Osteocyte (in vitro differentiated cells): ENCODE results near the gene UTF1. TPM values are rescaled to one million over a fixed set of nuclear protein-coding genes. Genes with fewer than 3 reads are reported as not detected.

Source experiments
- DNase-seq: peaks from one replicate; pipeline ENCODE4 v3.0.0; 2021; ENCODE audit warnings: mixed read lengths; ENCODE audit not compliant: unreplicated experiment; ENCODE audit errors: extremely low spot score
- H3K27ac Mint-ChIP-seq: one replicate; pipeline ENCODE4 v1.8.0; 2021; ENCODE audit warnings: mild to moderate bottlenecking, mixed read lengths; ENCODE audit not compliant: unreplicated experiment
- H3K27me3 Mint-ChIP-seq: one replicate; pipeline ENCODE4 v1.8.0; 2021; ENCODE audit warnings: mixed read lengths; ENCODE audit not compliant: unreplicated experiment
- H3K36me3 Mint-ChIP-seq: one replicate; pipeline ENCODE4 v1.8.0; 2021; ENCODE audit warnings: mixed read lengths; ENCODE audit not compliant: unreplicated experiment
- H3K4me1 Mint-ChIP-seq: one replicate; pipeline ENCODE4 v1.8.0; 2021; ENCODE audit warnings: mixed read lengths; ENCODE audit not compliant: unreplicated experiment
- H3K4me3 Mint-ChIP-seq: one replicate; pipeline ENCODE4 v1.8.0; 2021; ENCODE audit warnings: mild to moderate bottlenecking, moderate library complexity, mixed read lengths; ENCODE audit not compliant: unreplicated experiment
- H3K9me3 Mint-ChIP-seq: one replicate; pipeline ENCODE4 v1.8.0; 2021; ENCODE audit warnings: mixed read lengths; ENCODE audit not compliant: unreplicated experiment
- total RNA-seq: library from RNA; stranded (reverse); gene quantifications from 2 replicates; pipeline ENCODE4 v1.2.1, GENCODE V29; 2021
- TF ChIP-seq, protein P1 (sequence below): fragments of 200-600 bp; sonication (generic); IDR thresholded peaks from 2 replicates; pipeline ENCODE4 v1.5.0; 2021; ENCODE audit warnings: antibody characterized with exemption, mild to moderate bottlenecking, moderate library complexity

UTF1 gene
- total RNA-seq, 1 donor from 2014 or later: not detected

DNA sequence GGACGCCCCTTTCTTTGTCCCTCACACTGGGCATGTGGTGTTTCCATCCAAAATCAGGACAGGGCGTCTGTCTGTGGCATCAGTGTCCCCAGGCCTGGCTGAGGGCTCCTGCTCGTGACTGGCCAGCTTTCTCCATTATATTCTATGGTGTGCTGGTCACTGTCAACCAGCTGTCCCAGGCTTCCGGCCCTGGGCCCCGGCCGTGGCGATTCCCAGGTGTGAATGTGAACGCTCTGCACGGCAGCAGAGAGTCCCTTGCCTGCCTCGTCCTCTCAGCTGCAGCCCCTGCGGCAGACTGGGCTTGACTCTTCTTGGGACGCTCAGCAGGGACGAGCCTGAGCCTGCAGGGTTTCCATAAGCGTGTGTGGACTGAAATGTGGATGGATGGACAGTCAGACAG lies 5.9 kb upstream of the UTF1 start:
- H3K36me3 Mint-ChIP-seq: no peaks in the 10 kb centered on the region
- H3K4me1 Mint-ChIP-seq: peaks cover 4% of the 10 kb centered on the region
- no peak for DNase-seq
- no peaks in the 10 kb centered on the region for H3K9me3 Mint-ChIP-seq
- no peak overlapping the region for H3K4me3 Mint-ChIP-seq
- peaks cover 28% of the 10 kb centered on the region for H3K27me3 Mint-ChIP-seq
- TF ChIP-seq, protein P1, sequence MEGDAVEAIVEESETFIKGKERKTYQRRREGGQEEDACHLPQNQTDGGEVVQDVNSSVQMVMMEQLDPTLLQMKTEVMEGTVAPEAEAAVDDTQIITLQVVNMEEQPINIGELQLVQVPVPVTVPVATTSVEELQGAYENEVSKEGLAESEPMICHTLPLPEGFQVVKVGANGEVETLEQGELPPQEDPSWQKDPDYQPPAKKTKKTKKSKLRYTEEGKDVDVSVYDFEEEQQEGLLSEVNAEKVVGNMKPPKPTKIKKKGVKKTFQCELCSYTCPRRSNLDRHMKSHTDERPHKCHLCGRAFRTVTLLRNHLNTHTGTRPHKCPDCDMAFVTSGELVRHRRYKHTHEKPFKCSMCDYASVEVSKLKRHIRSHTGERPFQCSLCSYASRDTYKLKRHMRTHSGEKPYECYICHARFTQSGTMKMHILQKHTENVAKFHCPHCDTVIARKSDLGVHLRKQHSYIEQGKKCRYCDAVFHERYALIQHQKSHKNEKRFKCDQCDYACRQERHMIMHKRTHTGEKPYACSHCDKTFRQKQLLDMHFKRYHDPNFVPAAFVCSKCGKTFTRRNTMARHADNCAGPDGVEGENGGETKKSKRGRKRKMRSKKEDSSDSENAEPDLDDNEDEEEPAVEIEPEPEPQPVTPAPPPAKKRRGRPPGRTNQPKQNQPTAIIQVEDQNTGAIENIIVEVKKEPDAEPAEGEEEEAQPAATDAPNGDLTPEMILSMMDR: no peak
- H3K27ac Mint-ChIP-seq: no peak overlapping the region

DNA sequence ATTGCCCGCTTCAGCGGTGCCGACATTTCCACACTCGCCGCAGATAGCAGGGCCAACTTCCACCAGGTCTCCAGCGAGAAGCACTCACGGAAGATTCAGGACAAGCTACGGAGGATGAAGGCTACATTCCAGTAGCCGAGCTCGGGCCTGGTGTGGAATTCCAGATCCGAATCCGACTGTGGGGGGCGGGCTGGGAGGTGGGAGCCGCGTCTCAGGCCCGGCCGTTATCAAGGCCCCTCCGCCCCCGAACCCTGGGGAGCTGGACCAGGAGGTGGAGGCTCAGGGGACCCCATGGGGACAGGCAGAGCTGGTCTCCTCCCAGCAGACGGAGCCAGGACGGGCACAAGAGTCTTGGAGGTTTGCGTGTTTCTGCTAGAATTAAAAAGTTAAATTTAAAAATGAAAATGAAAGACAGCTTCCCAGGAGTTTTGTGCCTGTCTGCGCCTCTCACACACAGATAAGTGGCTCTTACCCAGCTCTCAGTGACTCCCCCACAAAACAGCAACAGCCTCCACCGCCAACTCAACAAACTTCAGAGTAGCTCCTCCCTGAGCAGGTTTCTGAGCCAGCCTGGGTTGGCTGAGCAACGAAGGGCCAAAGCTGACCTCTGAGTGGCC lies 5.2 kb upstream of the UTF1 start:
- no peak overlapping the region for H3K27ac Mint-ChIP-seq
- H3K9me3 Mint-ChIP-seq: no peaks in the 10 kb centered on the region
- peaks cover 8% of the 10 kb centered on the region for H3K4me1 Mint-ChIP-seq
- H3K4me3 Mint-ChIP-seq: no peak overlapping the region
- peaks cover 34% of the 10 kb centered on the region for H3K27me3 Mint-ChIP-seq
- no peak for DNase-seq
- no peaks in the 10 kb centered on the region for H3K36me3 Mint-ChIP-seq
- TF ChIP-seq, protein P1: no peak

DNA sequence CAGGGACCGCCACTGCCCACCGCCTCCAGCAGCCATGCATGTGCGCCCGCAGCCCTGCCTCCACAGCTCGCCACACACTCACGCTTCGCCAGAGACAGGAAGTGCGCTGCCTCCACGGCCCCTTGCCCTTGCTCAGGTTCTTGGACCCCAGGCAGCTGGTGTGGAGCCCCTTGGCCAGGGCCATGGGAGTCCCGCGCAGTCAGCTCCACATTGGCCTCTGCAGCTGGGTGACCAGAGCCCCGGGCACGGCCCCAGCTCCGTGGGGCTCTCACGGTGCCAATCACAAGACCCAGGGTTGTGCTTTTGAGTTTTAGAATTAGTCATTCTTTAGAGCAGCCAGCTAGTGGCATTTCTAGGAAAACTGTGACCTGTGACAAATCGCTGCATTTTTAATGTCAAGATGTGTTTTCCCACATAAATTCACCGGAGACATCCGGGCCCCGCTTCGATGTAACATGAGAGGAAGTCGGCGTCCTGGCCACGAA lies 4.3 kb upstream of the UTF1 start:
- no peak for DNase-seq
- no peaks in the 10 kb centered on the region for H3K36me3 Mint-ChIP-seq
- no peak overlapping the region for H3K27ac Mint-ChIP-seq
- peaks cover 34% of the 10 kb centered on the region for H3K27me3 Mint-ChIP-seq
- TF ChIP-seq, protein P1: no peak
- peaks cover 8% of the 10 kb centered on the region for H3K4me1 Mint-ChIP-seq
- H3K9me3 Mint-ChIP-seq: no peaks in the 10 kb centered on the region
- no peak overlapping the region for H3K4me3 Mint-ChIP-seq

DNA sequence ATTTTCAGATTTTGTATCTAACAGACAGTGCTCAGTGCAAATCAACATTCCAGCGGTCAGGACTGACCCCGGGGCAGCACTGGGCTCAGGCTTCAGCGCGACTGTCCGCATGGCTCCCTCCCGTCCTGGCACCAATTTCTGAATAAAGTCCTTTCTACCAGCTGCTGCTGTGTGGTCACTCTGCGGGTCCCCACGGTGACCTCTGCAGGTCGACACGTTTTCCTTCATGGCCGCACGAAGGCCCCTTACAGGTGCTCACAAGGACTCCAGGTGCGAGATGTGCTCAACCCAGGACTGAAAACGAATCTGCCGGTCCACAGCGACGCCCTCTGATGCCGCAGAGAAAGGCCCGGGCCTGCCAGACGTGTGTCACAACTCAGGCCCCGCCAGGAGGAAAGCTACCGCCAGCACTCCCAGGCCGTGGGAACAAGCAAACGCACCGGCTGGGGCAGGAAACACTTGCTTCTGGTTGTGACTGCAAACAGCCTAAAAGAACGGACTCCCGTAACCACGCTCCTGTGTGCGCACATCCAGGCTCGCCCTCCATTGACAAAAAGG lies 3.7 kb upstream of the UTF1 start:
- DNase-seq: no peak
- H3K9me3 Mint-ChIP-seq: no peaks in the 10 kb centered on the region
- no peak overlapping the region for H3K4me3 Mint-ChIP-seq
- peaks cover 30% of the 10 kb centered on the region for H3K27me3 Mint-ChIP-seq
- peaks cover 8% of the 10 kb centered on the region for H3K4me1 Mint-ChIP-seq
- no peak overlapping the region for H3K27ac Mint-ChIP-seq
- no peaks in the 10 kb centered on the region for H3K36me3 Mint-ChIP-seq
- TF ChIP-seq, protein P1: no peak

DNA sequence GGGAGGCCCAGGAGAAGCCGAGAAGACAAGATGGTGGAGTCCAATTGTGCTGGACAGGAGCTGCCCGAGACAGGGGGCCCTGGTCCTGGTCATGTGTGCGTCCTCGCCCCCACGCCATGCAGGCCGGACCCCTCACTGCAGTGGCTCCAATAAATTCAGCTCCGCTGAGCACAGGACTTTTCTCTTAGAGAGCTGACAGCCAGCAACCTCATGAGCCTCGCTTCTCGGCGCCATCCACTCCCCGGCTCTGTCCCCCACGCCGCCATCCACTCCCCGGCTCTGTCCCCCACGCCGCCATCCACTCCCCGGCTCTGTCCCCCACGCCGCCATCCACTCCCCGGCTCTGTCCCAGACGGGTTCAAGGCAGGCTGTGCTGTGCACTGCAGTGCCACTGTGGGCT lies 2.8 kb upstream of the UTF1 start:
- TF ChIP-seq, protein P1: no peak
- no peak for DNase-seq
- Mint-ChIP-seq H3K4me1 (peaks cover 12% of the 10 kb centered on the region), H3K4me3 (no peak overlapping the region), H3K9me3 (no peaks in the 10 kb centered on the region), H3K27ac (no peak overlapping the region), H3K36me3 (no peaks in the 10 kb centered on the region), H3K27me3 (peaks cover 38% of the 10 kb centered on the region)
